Astrocyte (in vitro differentiated cells and primary cell): Measurements from ENCODE around the gene DLX2. TPM values are rescaled to one million over a fixed set of nuclear protein-coding genes. Genes with fewer than 3 reads are reported as not detected.

Experiments
- DNase-seq: peaks from one replicate; pipeline ENCODE4 v3.0.0-alpha.2; 2010; ENCODE audit warnings: low read depth
- FAIRE-seq: peaks from 2 replicates; lab custom pipeline; 2011; peaks lifted over from hg19 to GRCh38; lab: Jason Lieb, UNC
- H2AFZ ChIP-seq: 2 replicates; pipeline ENCODE4 v1.6.0; 2012; ENCODE audit warnings: low read depth, low read length, inconsistent platforms
- H3K27ac ChIP-seq: 2 replicates; pipeline ENCODE4 v1.5.1; 2011; ENCODE audit warnings: low read depth, low read length, inconsistent platforms
- H3K27me3 ChIP-seq: 2 replicates; pipeline ENCODE4 v1.6.0; 2011; ENCODE audit warnings: low read length, inconsistent platforms; ENCODE audit not compliant: insufficient read depth
- H3K36me3 ChIP-seq: 2 replicates; pipeline ENCODE4 v1.5.1; 2011; ENCODE audit warnings: low read length, inconsistent platforms; ENCODE audit not compliant: insufficient read depth
- H3K4me1 ChIP-seq: 2 replicates; pipeline ENCODE4 v1.5.1; 2011; ENCODE audit warnings: low read length, inconsistent platforms; ENCODE audit not compliant: insufficient read depth
- H3K4me2 ChIP-seq: 2 replicates; pipeline ENCODE4 v1.6.0; 2012; ENCODE audit warnings: low read length, inconsistent platforms
- H3K4me3 ChIP-seq: 2 replicates; pipeline ENCODE4 v1.5.1; 2011; ENCODE audit warnings: low read depth, mild to moderate bottlenecking, low read length, inconsistent platforms; ENCODE audit not compliant: insufficient read depth
- H3K79me2 ChIP-seq: 2 replicates; pipeline ENCODE4 v1.6.0; 2012; ENCODE audit warnings: mild to moderate bottlenecking, low read length, inconsistent platforms; ENCODE audit not compliant: insufficient read depth
- H3K9ac ChIP-seq: 2 replicates; pipeline ENCODE4 v1.6.0; 2012; ENCODE audit warnings: mild to moderate bottlenecking, low read length, inconsistent platforms
- H3K9me3 ChIP-seq: 2 replicates; pipeline ENCODE4 v1.5.1; 2012; ENCODE audit warnings: low read depth, mild to moderate bottlenecking, low read length, inconsistent platforms; ENCODE audit not compliant: insufficient read depth
- H4K20me1 ChIP-seq: 2 replicates; pipeline ENCODE4 v1.6.0; 2012; ENCODE audit warnings: low read length, inconsistent platforms; ENCODE audit not compliant: insufficient read depth
- H3K27ac Mint-ChIP-seq: one replicate; pipeline ENCODE4 v1.8.0; 2021; ENCODE audit warnings: mild to moderate bottlenecking, mixed read lengths; ENCODE audit not compliant: unreplicated experiment
- H3K27me3 Mint-ChIP-seq: one replicate; pipeline ENCODE4 v1.8.0; 2021; ENCODE audit warnings: low read depth, mixed read lengths; ENCODE audit not compliant: unreplicated experiment
- H3K36me3 Mint-ChIP-seq: one replicate; pipeline ENCODE4 v1.8.0; 2021; ENCODE audit warnings: low read depth, mixed read lengths; ENCODE audit not compliant: unreplicated experiment
- H3K4me1 Mint-ChIP-seq: one replicate; pipeline ENCODE4 v1.8.0; 2021; ENCODE audit warnings: low read depth, mixed read lengths; ENCODE audit not compliant: unreplicated experiment
- H3K4me3 Mint-ChIP-seq: one replicate; pipeline ENCODE4 v1.8.0; 2021; ENCODE audit warnings: mild to moderate bottlenecking, moderate library complexity, mixed read lengths; ENCODE audit not compliant: unreplicated experiment
- H3K9me3 Mint-ChIP-seq: one replicate; pipeline ENCODE4 v1.8.0; 2021; ENCODE audit warnings: mild to moderate bottlenecking, mixed read lengths; ENCODE audit not compliant: unreplicated experiment
- EZH2 ChIP-seq: IDR thresholded peaks from 2 replicates; pipeline ENCODE4 v1.6.1; 2012; ENCODE audit warnings: mild to moderate bottlenecking, low read length, inconsistent platforms; ENCODE audit not compliant: insufficient read depth
- total RNA-seq: library from RNA; stranded (reverse); gene quantifications from 2 replicates; pipeline ENCODE4 v1.2.1, GENCODE V29; 2021
- TF ChIP-seq, protein P1 (sequence below): IDR thresholded peaks from 2 replicates; pipeline ENCODE4 v1.5.1; 2011; ENCODE audit warnings: low read depth, mild to moderate bottlenecking, inconsistent platforms, low read length, moderate library complexity; ENCODE audit not compliant: insufficient read depth

DLX2 gene
- total RNA-seq, 1 donor from 2014 or later = 2.2 TPM

GRCh38 chr2:172049567-172050120 lies 53.1 kb downstream of the DLX2 start:
- Mint-ChIP-seq H3K4me3 (no peak overlapping the region), H3K4me1 (peaks cover 14% of the 10 kb centered on the region), H3K9me3 (no peaks in the 10 kb centered on the region), H3K36me3 (no peaks in the 10 kb centered on the region), H3K27me3 (no peaks in the 10 kb centered on the region), H3K27ac (no peak overlapping the region)
- Histone ChIP-seq H3K79me2 (no peaks in the 10 kb centered on the region), H3K4me2 (no peak overlapping the region), H3K36me3 (no peaks in the 10 kb centered on the region), H4K20me1 (no peaks in the 10 kb centered on the region), H3K9ac (no peak overlapping the region), H3K4me3 (no peak overlapping the region), H3K9me3 (no peaks in the 10 kb centered on the region), H2AFZ (no peak overlapping the region), H3K27me3 (no peaks in the 10 kb centered on the region), H3K27ac (no peak overlapping the region), H3K4me1 (no peaks in the 10 kb centered on the region)
- no peak for TF ChIP-seq EZH2
- TF ChIP-seq, protein P1, sequence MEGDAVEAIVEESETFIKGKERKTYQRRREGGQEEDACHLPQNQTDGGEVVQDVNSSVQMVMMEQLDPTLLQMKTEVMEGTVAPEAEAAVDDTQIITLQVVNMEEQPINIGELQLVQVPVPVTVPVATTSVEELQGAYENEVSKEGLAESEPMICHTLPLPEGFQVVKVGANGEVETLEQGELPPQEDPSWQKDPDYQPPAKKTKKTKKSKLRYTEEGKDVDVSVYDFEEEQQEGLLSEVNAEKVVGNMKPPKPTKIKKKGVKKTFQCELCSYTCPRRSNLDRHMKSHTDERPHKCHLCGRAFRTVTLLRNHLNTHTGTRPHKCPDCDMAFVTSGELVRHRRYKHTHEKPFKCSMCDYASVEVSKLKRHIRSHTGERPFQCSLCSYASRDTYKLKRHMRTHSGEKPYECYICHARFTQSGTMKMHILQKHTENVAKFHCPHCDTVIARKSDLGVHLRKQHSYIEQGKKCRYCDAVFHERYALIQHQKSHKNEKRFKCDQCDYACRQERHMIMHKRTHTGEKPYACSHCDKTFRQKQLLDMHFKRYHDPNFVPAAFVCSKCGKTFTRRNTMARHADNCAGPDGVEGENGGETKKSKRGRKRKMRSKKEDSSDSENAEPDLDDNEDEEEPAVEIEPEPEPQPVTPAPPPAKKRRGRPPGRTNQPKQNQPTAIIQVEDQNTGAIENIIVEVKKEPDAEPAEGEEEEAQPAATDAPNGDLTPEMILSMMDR = no peak
- FAIRE-seq = peak; percentile 13
- DNase-seq = no peak

Other genes starting within 250 kb of the DLX2 start
- gene SLC25A12, start 208.7 kb downstream of the DLX2 start, total RNA-seq = 18.1 and 19.7 TPM in 2 replicates
- gene HAT1, start 180.4 kb downstream of the DLX2 start, total RNA-seq = 28.6 and 29.1 TPM in 2 replicates
- gene METAP1D, start 102.9 kb downstream of the DLX2 start, total RNA-seq = 6.5 and 7.9 TPM in 2 replicates
- 0.27 TPM in 1 of 2 replicates, not detected in the other for gene DLX1, start 17.4 kb downstream of the DLX2 start, total RNA-seq